K562 (cell line): ENCODE data around the gene BOC. TPM values are rescaled to one million over a fixed set of nuclear protein-coding genes. Genes with fewer than 3 reads are reported as not detected.

Experiments used
- ATAC-seq: fragments of 200-7000 bp; cut with Tn5 transposase; 3 replicates; pipeline ENCODE4 v1.9.1; 2020; ENCODE audit warnings: moderate library complexity
- BruUV-seq: library from RNA; stranded (reverse); fragments of 400-500 nt; replicated peaks from 2 replicates; lab custom pipeline; 2021; lab: Mats Ljungman, UMichigan
- CTCF ChIA-PET: fragments of 300-600 bp; formaldehyde crosslinking; extraction: SDS; loops from one replicate; lab custom pipeline; 2021; ENCODE audit warnings: low intra/inter-chr PET ratio; lab: Yijun Ruan, JAX
- POLR2A ChIA-PET: fragments of 300-600, 350-650 bp; sonication (Branson Sonifier 250); formaldehyde crosslinking; extraction: SDS; loops from one replicate; lab custom pipeline; 2021; ENCODE audit warnings: antibody characterized with exemption, inconsistent platforms; lab: Yijun Ruan, JAX
- DNase-seq, 4 experiments: peaks; one replicate each; pipeline versions ENCODE4 v3.0.0 to v3.0.0-alpha.2; 2011 to 2018; ENCODE audit warnings: low spot score in 3 of 4, mixed read lengths in 3 of 4; ENCODE audit errors: extremely low read depth in 1 of 4
- FAIRE-seq: peaks from 2 replicates; lab custom pipeline; 2011; peaks lifted over from hg19 to GRCh38; lab: Jason Lieb, UNC
- H2AFZ ChIP-seq: 2 replicates; pipeline ENCODE4 v1.6.0; 2011; ENCODE audit warnings: low read depth, low read length, control low read depth, inconsistent platforms
- H3K27ac ChIP-seq: fragments of 200-600 bp; 3 replicates; pipeline ENCODE4 v1.8.0; 2011; ENCODE audit warnings: low read depth, mild to moderate bottlenecking, control low read depth, inconsistent platforms, low read length, moderate library complexity, mixed read lengths; ENCODE audit errors: extremely low read depth
- H3K27me3 ChIP-seq, 2 experiments: fragments of 300-600 bp in 1 of 2; 2 replicates in 1 of 2; 3 replicates in 1 of 2; pipeline versions ENCODE4 v1.6.0 to v1.8.0; 2011; ENCODE audit warnings: inconsistent platforms in 2 of 2, low read length in 2 of 2, mild to moderate bottlenecking in 1 of 2, mixed read lengths in 1 of 2, moderate library complexity in 1 of 2; ENCODE audit not compliant: control insufficient read depth in 2 of 2, insufficient read depth in 2 of 2
- H3K36me3 ChIP-seq: fragments of 300-600 bp; 3 replicates; pipeline ENCODE4 v1.8.0; 2011; ENCODE audit warnings: mild to moderate bottlenecking, low read length, inconsistent platforms; ENCODE audit not compliant: control insufficient read depth, insufficient read depth
- H3K4me1 ChIP-seq, 2 experiments: fragments of 200-600 bp in 1 of 2; replicated peaks in 1 of 2; 2 replicates in 1 of 2; 3 replicates in 1 of 2; pipeline versions ENCODE4 v1.5.1 to v1.8.0; 2011; ENCODE audit warnings: inconsistent platforms in 2 of 2, low read length in 2 of 2, mild to moderate bottlenecking in 1 of 2, mixed read lengths in 1 of 2, moderate library complexity in 1 of 2; ENCODE audit not compliant: control insufficient read depth in 2 of 2, insufficient read depth in 2 of 2
- H3K4me2 ChIP-seq: 2 replicates; pipeline ENCODE4 v1.6.1; 2011; ENCODE audit warnings: low read length, control low read depth, inconsistent platforms, mixed read lengths; ENCODE audit not compliant: insufficient read depth
- H3K4me3 ChIP-seq: fragments of 200-600 bp; sonication (generic), shearing (Covaris generic); 2 replicates; pipeline ENCODE4 v1.5.1; 2016; ENCODE audit warnings: control low read depth, inconsistent platforms
- H3K79me2 ChIP-seq: fragments of 200-600 bp; 3 replicates; pipeline ENCODE4 v1.8.0; 2011; ENCODE audit warnings: low read length, inconsistent platforms; ENCODE audit not compliant: control insufficient read depth, insufficient read depth
- H3K9ac ChIP-seq, 2 experiments: 2 replicates each; pipeline versions ENCODE4 v1.6.0 to v1.6.1; 2011; ENCODE audit warnings: low read depth in 2 of 2, low read length in 2 of 2, control low read depth in 1 of 2, inconsistent platforms in 1 of 2, mild to moderate bottlenecking in 1 of 2, mixed read lengths in 1 of 2; ENCODE audit not compliant: insufficient read depth in 1 of 2
- H3K9me1 ChIP-seq: one replicate; pipeline ENCODE4 v1.6.0; 2011; ENCODE audit warnings: inconsistent platforms, mild to moderate bottlenecking, low read length, moderate library complexity; ENCODE audit not compliant: control insufficient read depth, insufficient read depth
- H3K9me3 ChIP-seq: replicated peaks from 2 replicates; pipeline ENCODE4 v1.5.1; 2011; ENCODE audit warnings: low read depth, low read length, inconsistent platforms; ENCODE audit not compliant: control insufficient read depth, insufficient read depth
- H4K20me1 ChIP-seq: replicated peaks from 2 replicates; pipeline ENCODE4 v1.6.1; 2011; ENCODE audit warnings: low read length, inconsistent platforms, mixed read lengths; ENCODE audit not compliant: control insufficient read depth, insufficient read depth
- ARID2 ChIP-seq: fragments of 450-650 bp; IDR thresholded peaks from 2 replicates; pipeline ENCODE4 v1.6.1; 2017; ENCODE audit warnings: antibody characterized with exemption, mild to moderate bottlenecking
- BCOR ChIP-seq: fragments of 450-650 bp; IDR thresholded peaks from 2 replicates; pipeline ENCODE4 v1.6.1; 2016
- CCNT2 ChIP-seq: IDR thresholded peaks from 2 replicates; pipeline ENCODE4 v1.6.1; 2011; ENCODE audit warnings: borderline replicate concordance, low read depth, mild to moderate bottlenecking, moderate library complexity, mixed read lengths, low read length; ENCODE audit not compliant: insufficient read length; ENCODE audit errors: extremely low read depth
- NFIC ChIP-seq: fragments of 450-650 bp; IDR thresholded peaks from 2 replicates; pipeline ENCODE4 v1.6.1; 2017; ENCODE audit warnings: mild to moderate bottlenecking, inconsistent platforms
- TOE1 ChIP-seq, 2 experiments: fragments of 450-650 bp in 1 of 2; sonication (generic) in 1 of 2; formaldehyde crosslinking in 1 of 2; IDR thresholded peaks; 2 replicates each; pipeline versions ENCODE4 v1.7.1 to v1.8.0; 2016 to 2022; ENCODE audit warnings: borderline replicate concordance in 2 of 2, mild to moderate bottlenecking in 2 of 2, antibody characterized with exemption in 1 of 2, inconsistent platforms in 1 of 2, low read depth in 1 of 2, missing genetic modification reagents in 1 of 2, moderate library complexity in 1 of 2
- WHSC1 ChIP-seq: IDR thresholded peaks from one replicate; pipeline ENCODE4 v1.6.1; 2012; ENCODE audit warnings: low read length, control low read depth, inconsistent platforms
- ZNF436 ChIP-seq: fragments of 250-450, 450-650 bp; sonication (Bioruptor Pico); formaldehyde crosslinking; IDR thresholded peaks from 2 replicates; pipeline ENCODE4 v1.7.0; 2020; ENCODE audit warnings: mild to moderate bottlenecking
- WGBS: fragments of 100-300 bp; shearing (Covaris generic); methylation state at CpG from one replicate; pipeline ENCODE4 v1.1.6; 2016; ENCODE audit warnings: low coverage, mixed read lengths; ENCODE audit not compliant: insufficient coverage; ENCODE audit errors: missing lambda C conversion rate; 5-methylcytosine and 5-hydroxymethylcytosine counted together
- in situ Hi-C: fragments of 300-500 bp; cut with MboI; formaldehyde crosslinking; loops from 4 replicates; pipeline ENCODE4 v1.15.0; 2018; ENCODE audit warnings: inconsistent platforms, mixed read lengths
- intact Hi-C: fragments of 100-400 bp; cut with micrococcal nuclease; formaldehyde crosslinking; loops from 2 replicates; pipeline ENCODE4 v1.14.2; 2022
- polyA plus RNA-seq, 8 experiments: library from polyadenylated mRNA; depleted of rRNA in 4 of 8; stranded (reverse) in 5 of 8; unstranded in 3 of 8; fragments of >200 nt; fragmentation: Nextera tagmentation in 2 of 8; fragmentation: Illumina TruSeq in 1 of 8; extraction: Ambion mirVana in 2 of 8; extraction: Trizol in 1 of 8; gene quantifications; 2 replicates each; pipeline versions ENCODE4 v1.2.1 to v1.2.3, GENCODE V29; 2011 to 2014; ENCODE audit warnings: inconsistent platforms in 1 of 8, missing spikeins in 1 of 8
- total RNA-seq, 7 experiments: library from RNA; depleted of rRNA in 6 of 7; stranded (reverse); fragments of >200 nt in 6 of 7; fragmentation: Illumina TruSeq in 2 of 7; extraction: Trizol in 2 of 7; gene quantifications; 2 replicates each; pipeline versions ENCODE4 v1.2.1 to v1.2.3, GENCODE V29; 2011 to 2021; ENCODE audit warnings: low replicate concordance in 1 of 7
- TF ChIP-seq, protein P1 (sequence below): fragments of 250-450 bp; sonication (Bioruptor Pico); IDR thresholded peaks from 2 replicates; pipeline ENCODE4 v1.8.0; 2022; ENCODE audit warnings: moderate library complexity, mild to moderate bottlenecking, inconsistent platforms

The BOC gene
- total and polyA plus RNA-seq, 9 of the 15 experiments (the other 6 are each of a cell fraction or from before 2014, with no cell fraction given): not detected

DNA sequence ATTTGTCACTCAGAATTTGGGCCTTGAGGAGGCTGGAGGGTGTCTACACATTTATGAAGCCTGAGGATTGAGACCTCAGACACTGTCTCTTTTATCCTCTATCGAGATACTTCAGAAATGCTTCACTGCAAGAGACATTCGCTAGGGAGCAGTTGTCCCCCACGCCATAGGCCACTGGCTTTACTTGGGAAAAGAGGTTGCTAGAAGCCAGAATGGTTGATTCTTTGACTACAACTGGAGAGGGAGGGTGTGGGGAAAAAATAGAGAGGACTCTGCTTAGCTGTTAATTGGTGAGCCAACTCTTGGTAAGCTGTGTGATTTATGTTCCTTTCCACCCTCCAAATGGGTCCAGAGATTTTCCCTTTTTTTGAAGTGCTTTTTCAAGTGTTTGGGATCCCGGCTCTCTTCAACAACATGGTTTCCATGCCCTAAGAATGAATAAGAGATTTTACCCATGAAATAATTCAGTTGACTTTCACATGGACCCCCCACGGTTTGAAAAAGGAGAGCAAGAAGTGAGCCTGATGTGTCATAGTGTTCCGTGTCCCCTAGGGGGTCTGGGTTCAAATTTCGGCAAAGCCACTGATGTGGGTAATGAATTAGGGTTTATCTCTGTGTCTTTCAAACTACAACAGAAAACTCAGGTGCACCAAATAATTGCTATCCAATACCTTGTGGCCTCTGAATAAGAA, 2.7 kb downstream of the BOC start:
- no TSS peak for BruUV-seq
- H3K9me1 ChIP-seq: no peaks in the 10 kb centered on the region
- TF ChIP-seq WHSC1: no peak
- TF ChIP-seq NFIC: no peak
- no peak for TF ChIP-seq ARID2
- no peak for TF ChIP-seq ZNF436 (CRISPR knock-in tag)
- TF ChIP-seq TOE1 (IDR thresholded peaks at IDR 0.05; ENCODE audit: borderline replicate concordance): no peak
- TF ChIP-seq TOE1 (CRISPR knock-in tag; IDR thresholded peaks at IDR 0.05; ENCODE audit: borderline replicate concordance, low read depth): no peak
- TF ChIP-seq CCNT2: no peak
- TF ChIP-seq BCOR: no peak
- TF ChIP-seq, protein P1, sequence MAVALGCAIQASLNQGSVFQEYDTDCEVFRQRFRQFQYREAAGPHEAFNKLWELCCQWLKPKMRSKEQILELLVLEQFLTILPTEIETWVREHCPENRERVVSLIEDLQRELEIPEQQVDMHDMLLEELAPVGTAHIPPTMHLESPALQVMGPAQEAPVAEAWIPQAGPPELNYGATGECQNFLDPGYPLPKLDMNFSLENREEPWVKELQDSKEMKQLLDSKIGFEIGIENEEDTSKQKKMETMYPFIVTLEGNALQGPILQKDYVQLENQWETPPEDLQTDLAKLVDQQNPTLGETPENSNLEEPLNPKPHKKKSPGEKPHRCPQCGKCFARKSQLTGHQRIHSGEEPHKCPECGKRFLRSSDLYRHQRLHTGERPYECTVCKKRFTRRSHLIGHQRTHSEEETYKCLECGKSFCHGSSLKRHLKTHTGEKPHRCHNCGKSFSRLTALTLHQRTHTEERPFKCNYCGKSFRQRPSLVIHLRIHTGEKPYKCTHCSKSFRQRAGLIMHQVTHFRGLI: no peak
- H3K9me3 ChIP-seq: no peaks in the 10 kb centered on the region
- WGBS: 0% methylated on average over 7 of the region's 7 CpGs
- no peaks in the 10 kb centered on the region for H3K36me3 ChIP-seq
- FAIRE-seq (no peak), ATAC-seq (no peak), DNase-seq (no peak)
- H3K27me3 ChIP-seq: peaks cover 0 to 30% of the 10 kb centered on the region in 2 experiments; a peak in 2 of 5 replicates
- H3K9ac ChIP-seq: no peak overlapping the region
- H2AFZ ChIP-seq: no peak overlapping the region
- intact Hi-C loops: no loop called here
- H3K27ac ChIP-seq: no peak overlapping the region
- no peaks in the 10 kb centered on the region for H3K79me2 ChIP-seq
- in situ Hi-C loops: no loop called here
- no peak overlapping the region for H3K4me3 ChIP-seq
- no peak overlapping the region for H3K4me2 ChIP-seq
- POLR2A ChIA-PET: no interaction called here
- peaks cover 0 to 6% of the 10 kb centered on the region in 2 experiments; a peak in 1 of 5 replicates for H3K4me1 ChIP-seq
- CTCF ChIA-PET: interaction anchor here (0.6 kb wide), 1 partner anchor 79 kb away, joined by 3 read pairs; no protein-coding TSS in a partner anchor
- no peaks in the 10 kb centered on the region for H4K20me1 ChIP-seq
